Progenitor cell of endocrine pancreas (in vitro differentiated cells): ENCODE measurements around the gene UROC1. TPM values are rescaled to one million over a fixed set of nuclear protein-coding genes. Genes with fewer than 3 reads are reported as not detected.

ENCODE experiments used
- DNase-seq: peaks from one replicate; pipeline ENCODE4 v3.0.0; 2021; ENCODE audit warnings: low spot score; ENCODE audit not compliant: unreplicated experiment
- H3K27ac Mint-ChIP-seq: 2 replicates; pipeline ENCODE4 v1.8.0; 2021; ENCODE audit warnings: mild to moderate bottlenecking, moderate library complexity, mixed read lengths
- H3K27me3 Mint-ChIP-seq: 2 replicates; pipeline ENCODE4 v1.8.0; 2021; ENCODE audit warnings: mixed read lengths
- H3K36me3 Mint-ChIP-seq: 2 replicates; pipeline ENCODE4 v1.8.0; 2022; ENCODE audit warnings: mixed read lengths; ENCODE audit not compliant: insufficient read depth
- H3K4me1 Mint-ChIP-seq: 2 replicates; pipeline ENCODE4 v1.8.0; 2021; ENCODE audit warnings: low read depth, mixed read lengths
- H3K4me3 Mint-ChIP-seq: 2 replicates; pipeline ENCODE4 v1.8.0; 2021; ENCODE audit warnings: low read depth, mild to moderate bottlenecking, moderate library complexity, mixed read lengths
- H3K9me3 Mint-ChIP-seq: 2 replicates; pipeline ENCODE4 v1.8.0; 2021; ENCODE audit warnings: low read depth, mixed read lengths
- CTCF ChIP-seq: fragments of 200-600 bp; sonication (generic); IDR thresholded peaks from one replicate; pipeline ENCODE4 v1.5.0; 2021; ENCODE audit warnings: antibody characterized with exemption, mild to moderate bottlenecking; ENCODE audit not compliant: unreplicated experiment
- total RNA-seq: library from RNA; stranded (reverse); gene quantifications from 2 replicates; pipeline ENCODE4 v1.2.1, GENCODE V29; 2021

The UROC1 gene
- total RNA-seq, 1 donor from 2014 or later = not detected

DNA sequence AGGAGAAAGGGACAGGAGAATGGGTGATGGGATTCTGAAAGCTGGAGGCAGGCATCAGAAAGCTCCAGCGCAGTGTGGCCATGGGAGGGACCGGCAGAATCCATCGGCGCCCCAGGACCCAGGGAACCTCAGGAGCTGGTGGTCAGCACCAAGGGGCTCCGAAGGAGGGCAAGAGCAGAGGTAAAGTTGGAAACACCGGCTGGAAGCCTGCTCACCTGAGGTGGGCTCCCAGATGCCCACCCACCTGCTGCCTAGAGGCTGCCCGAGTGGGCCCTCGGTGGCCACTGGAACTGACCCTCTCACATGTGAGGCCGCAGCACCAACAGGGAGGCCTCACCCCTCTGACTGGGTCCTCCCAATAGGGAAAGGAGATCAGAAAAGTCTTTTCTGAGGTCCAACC is 31.6 kb downstream of the UROC1 start:
- H3K36me3 Mint-ChIP-seq = no peaks in the 10 kb centered on the region
- H3K4me3 Mint-ChIP-seq = no peak overlapping the region
- H3K4me1 Mint-ChIP-seq = no peaks in the 10 kb centered on the region
- H3K9me3 Mint-ChIP-seq = no peaks in the 10 kb centered on the region
- no peak for DNase-seq
- H3K27ac Mint-ChIP-seq = no peak overlapping the region
- H3K27me3 Mint-ChIP-seq = peaks cover 9% of the 10 kb centered on the region
- no peak for TF ChIP-seq CTCF

DNA sequence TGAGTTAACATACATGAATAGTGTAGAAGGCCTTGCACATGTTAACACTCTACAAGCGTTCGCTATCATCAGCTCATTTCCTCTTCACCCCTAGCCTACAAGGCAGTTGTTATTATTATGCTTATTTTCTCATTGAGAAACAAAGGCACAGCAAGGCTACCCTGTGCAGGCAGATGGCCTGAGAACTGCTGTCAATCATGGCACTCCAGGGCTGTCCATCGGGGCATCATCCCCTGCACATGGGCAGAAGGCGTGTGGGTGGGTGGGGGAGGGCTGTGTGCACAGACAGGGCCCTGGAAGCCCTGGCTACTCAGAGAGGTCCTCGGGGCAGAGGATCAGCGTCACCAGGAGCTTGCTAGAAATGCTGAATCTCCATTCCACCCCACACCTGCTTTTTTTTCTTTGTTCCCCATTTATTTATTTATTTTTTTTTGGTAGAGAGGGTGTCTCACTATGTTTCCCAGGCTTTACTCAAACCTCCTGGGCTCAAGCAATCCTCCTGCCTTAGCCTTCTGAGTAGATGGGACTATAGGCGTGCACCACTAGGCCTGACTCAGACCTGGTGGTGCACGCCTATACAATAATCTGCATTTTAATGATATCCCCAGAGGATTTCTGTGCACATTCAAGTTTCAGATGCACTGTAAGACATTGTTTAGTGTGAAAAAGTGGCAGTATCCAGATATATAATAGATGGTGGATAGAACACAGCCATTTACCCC is 32.2 kb downstream of the UROC1 start:
- Mint-ChIP-seq H3K27me3 (peaks cover 12% of the 10 kb centered on the region), H3K36me3 (no peaks in the 10 kb centered on the region), H3K4me1 (no peaks in the 10 kb centered on the region), H3K4me3 (no peak overlapping the region), H3K27ac (no peak overlapping the region), H3K9me3 (no peaks in the 10 kb centered on the region)
- no peak for TF ChIP-seq CTCF
- DNase-seq = no peak

GRCh38 chr3:126484662-126485061 is 32.9 kb downstream of the UROC1 start:
- Mint-ChIP-seq H3K36me3 (no peaks in the 10 kb centered on the region), H3K27me3 (peaks cover 12% of the 10 kb centered on the region), H3K4me1 (no peaks in the 10 kb centered on the region), H3K4me3 (no peak overlapping the region), H3K27ac (no peak overlapping the region), H3K9me3 (no peaks in the 10 kb centered on the region)
- no peak for DNase-seq
- TF ChIP-seq CTCF = no peak

GRCh38 chr3:126484148-126484547 is 33.4 kb downstream of the UROC1 start:
- no peak overlapping the region for H3K27ac Mint-ChIP-seq
- TF ChIP-seq CTCF = no peak
- H3K27me3 Mint-ChIP-seq = peaks cover 9% of the 10 kb centered on the region
- H3K9me3 Mint-ChIP-seq = no peaks in the 10 kb centered on the region
- no peak overlapping the region for H3K4me3 Mint-ChIP-seq
- H3K36me3 Mint-ChIP-seq = no peaks in the 10 kb centered on the region
- H3K4me1 Mint-ChIP-seq = no peaks in the 10 kb centered on the region
- DNase-seq = no peak

DNA sequence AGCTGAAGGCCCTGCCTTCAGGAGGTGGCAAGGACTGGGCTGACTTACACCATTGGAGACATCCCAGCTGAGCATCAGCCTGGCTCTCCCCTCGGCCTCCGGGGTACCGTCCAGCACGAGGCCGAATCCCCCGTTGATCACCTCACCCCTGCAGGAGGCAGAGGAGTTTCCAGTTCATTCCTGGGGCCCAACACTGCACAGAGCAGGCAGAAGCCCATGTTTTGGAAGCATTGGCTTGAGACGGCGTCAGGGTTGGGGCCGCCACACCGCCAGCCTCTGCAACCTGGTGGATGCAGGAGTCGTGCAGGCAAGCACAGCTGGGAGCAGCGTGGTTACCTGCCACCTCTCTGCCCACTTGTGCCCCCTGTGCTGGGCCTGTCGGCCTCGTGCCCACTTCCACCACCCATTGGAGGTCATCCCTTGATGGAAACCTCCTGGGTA is 34.2 kb downstream of the UROC1 start:
- H3K9me3 Mint-ChIP-seq = no peaks in the 10 kb centered on the region
- no peak overlapping the region for H3K4me3 Mint-ChIP-seq
- peaks cover 8% of the 10 kb centered on the region for H3K27me3 Mint-ChIP-seq
- no peak for DNase-seq
- H3K4me1 Mint-ChIP-seq = no peaks in the 10 kb centered on the region
- no peak for TF ChIP-seq CTCF
- no peaks in the 10 kb centered on the region for H3K36me3 Mint-ChIP-seq
- H3K27ac Mint-ChIP-seq = no peak overlapping the region
